Measurements from ENCODE around the gene ADH1A.
"Not testable (repeated sequence)": the region's sequence is repeated elsewhere in the genome, so short reads cannot be mapped to it uniquely, and the experiment has no call there.

ADH1A gene

GRCh38 chr4:99276417-99276816 is 14.4 kb downstream of the ADH1A start:
- no peak for DNase-seq

- DNase-seq: no peak
Observed at GRCh38 chr4:99275885-99276284, 14.9 kb downstream of the ADH1A start.

DNA sequence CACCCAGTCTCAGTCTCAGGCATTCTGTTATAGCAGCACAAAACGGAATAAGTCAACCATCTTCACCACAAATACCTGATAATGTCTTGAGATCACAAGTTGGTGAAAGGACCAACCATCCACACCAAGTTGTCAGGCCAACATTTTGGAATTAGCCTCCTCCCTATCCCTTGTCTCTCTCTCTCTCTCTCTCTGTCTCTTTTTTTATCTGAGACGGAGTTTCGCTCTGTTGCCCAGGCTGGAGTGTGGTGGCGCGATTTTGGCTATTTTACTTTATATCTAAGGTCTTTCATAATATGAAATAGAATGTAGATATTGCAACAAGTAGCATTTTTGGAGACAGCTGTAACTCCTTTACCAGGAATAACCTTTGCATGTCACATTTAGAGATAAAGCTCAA is 15.7 kb downstream of the ADH1A start:
- DNase-seq: no peak

GRCh38 chr4:99273704-99274103 is 17.1 kb downstream of the ADH1A start:
- no peak for DNase-seq

- DNase-seq: no peak
Observed at GRCh38 chr4:99264927-99265326, 25.9 kb downstream of the ADH1A start.

DNA sequence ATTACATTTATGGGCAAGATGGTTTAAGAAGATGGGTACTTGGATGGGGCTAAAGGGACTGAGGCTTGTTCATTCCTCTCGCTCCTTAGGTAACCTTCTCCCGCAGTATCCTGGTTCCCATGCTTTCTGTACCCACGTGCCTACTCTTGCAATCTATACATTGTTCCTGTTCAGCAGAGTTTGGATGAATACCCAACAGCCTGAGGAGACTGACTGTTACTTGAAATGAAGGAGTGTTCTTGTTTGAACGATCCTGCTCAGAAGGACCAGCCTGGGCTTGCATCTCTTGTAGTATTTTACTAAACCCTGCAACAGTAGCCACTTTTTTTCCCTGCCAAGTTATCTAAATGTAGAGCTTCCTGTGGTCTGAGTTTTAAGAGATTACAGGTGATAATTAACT is 38.0 kb downstream of the ADH1A start:
- no peak for DNase-seq

GRCh38 chr4:99248714-99249113 is 42.1 kb downstream of the ADH1A start:
- no peak for DNase-seq

GRCh38 chr4:99235955-99236354 is 54.8 kb downstream of the ADH1A start:
- no peak for DNase-seq

GRCh38 chr4:99234331-99235010 is 56.3 kb downstream of the ADH1A start:
- no peak for DNase-seq

GRCh38 chr4:99233397-99233796 is 57.4 kb downstream of the ADH1A start:
- not testable (repeated sequence) for DNase-seq

DNA sequence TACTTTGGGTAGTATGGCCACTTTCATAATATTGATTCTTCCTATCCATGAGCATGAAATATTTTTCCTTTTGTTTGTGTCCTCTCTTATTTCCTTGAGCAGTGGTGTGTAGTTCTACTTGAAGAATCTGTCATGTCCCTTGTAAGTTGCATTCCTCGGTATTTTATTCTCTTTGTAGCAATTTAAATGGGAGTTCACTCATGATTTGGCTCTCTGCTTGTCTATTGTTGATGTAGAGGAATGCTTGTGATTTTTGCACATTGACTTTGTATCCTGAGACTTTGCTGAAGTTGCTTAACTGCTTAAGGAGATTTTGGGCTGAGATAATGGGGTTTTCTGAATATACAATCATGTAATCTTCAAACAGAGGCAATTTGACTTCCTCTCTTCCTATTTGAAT is 62.1 kb downstream of the ADH1A start:
- not testable (repeated sequence) for DNase-seq

- DNase-seq: not testable (repeated sequence)
Observed at GRCh38 chr4:99227646-99228045, 63.1 kb downstream of the ADH1A start.

Measured in GDM1 (cell line).